Anterior cingulate cortex (tissue), 58 donors: Measurements from ENCODE around the gene PFN3.

Source experiments
- DNase-seq, 58 donors: peaks; one replicate each; lab custom pipeline; 2025; lab: John Stamatoyannopoulos, UW

PFN3 gene

DNA sequence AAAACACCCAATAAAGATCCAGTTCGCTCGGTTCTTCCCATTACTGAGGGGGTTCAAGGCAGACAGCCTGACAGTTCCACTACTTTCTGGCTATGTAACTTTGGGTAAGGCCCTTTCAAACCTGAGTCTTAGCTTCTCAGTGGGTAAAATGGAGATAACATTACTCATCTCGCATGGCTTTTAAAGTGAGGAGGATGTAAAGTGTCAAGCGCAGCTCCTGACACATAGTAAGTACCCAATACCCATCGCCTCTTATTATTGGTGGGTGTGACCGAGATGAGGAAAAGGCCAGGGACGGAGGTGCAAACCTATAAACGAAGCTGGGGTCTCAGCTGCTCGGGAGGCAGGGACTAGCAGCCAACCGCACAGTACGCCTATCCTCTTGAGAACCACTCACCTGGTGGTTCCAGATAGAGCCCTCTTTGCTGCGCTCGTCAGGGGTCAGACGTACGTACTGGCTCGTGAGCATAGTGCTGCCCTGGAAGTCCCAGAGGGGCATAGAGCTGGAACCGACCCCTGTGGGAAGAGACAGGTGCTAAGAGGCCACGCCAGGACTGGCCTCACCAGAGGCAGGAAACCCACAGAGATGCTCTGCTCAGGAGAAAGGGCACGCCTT is 49.6 kb downstream of the PFN3 start:
- no peak for DNase-seq
